ENCODE measurements around the gene WDR93.
"Not testable (repeated sequence)": the region's sequence is repeated elsewhere in the genome, so short reads cannot be mapped to it uniquely, and the experiment has no call there.

Gene WDR93

DNA sequence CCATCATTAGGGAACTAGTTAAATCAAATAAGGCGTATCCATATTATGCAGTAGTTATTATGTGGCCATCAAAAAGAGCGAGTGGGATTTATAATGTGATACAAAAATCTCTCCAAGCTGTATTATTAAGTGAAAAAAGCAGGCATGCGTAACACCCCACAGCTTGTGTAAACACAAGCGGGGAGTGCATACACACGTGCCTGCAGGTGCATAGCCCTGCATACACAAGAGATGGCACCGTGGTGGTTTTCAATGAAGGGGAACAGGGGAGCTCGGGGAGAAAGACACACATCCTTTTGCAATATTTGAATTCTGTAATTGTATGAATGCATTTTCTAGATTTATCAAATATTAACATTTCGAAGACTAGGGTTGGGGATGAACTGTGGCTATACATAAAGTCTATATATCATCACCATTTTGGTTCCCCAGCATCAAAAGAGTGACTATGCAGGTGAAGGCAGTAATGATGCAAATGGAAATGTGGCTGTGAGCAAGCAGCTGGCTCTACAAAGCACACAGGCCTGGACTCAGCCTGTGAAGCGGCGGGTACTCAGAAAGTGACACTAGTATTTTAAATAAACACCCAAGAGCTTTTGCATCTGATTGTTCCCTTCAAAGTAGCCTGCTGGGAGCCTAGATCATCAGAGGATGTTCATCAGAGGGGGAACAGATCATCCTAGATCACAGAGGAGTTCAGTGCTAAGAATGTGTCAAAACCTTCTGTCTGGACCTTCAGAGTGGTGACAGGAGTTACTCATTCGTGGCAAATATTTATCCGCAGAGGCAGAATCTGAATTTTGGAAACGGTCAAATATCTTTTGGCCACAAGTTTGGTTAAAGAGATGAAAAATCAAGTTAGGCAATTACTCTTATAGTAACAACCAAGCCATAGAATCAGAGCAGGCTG, 25.9 kb upstream of the WDR93 start:
- DNase-seq: no peak

- DNase-seq: no peak
Observed at GRCh38 chr15:89665449-89666181, 25.0 kb upstream of the WDR93 start.

DNA sequence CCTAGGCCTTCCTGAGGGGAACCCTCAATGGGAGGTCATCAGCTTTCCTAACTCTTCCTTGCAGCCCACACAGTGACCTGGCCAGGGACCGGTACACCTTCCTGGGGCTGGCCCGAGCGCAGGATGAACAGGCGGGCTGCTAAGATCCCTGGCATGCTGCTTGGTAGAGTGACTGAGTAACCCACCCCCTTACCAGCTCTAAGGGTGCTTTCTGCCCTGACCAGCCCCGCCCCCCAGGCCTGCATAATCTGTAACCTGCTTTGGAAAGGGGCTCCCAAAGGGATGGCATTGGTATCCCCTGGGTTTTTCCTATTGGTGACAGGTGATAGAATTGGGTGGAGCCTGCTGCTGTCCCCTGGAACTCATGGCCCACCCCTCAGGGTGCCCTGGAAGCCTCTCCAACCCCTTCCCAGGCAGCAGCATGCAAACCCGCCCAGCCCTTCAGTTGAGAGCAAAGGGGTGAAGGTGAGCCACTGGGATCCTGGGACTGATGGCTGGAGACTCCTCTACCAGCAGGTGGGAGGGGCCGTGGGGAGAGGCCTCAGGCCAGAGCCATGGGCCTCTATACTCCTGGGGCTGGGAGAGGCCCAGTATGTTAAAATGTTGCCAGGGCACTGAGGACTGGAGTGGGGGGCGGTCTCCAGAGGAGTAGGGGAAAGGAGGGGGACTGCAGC, 24.3 kb upstream of the WDR93 start:
- DNase-seq: no peak

DNA sequence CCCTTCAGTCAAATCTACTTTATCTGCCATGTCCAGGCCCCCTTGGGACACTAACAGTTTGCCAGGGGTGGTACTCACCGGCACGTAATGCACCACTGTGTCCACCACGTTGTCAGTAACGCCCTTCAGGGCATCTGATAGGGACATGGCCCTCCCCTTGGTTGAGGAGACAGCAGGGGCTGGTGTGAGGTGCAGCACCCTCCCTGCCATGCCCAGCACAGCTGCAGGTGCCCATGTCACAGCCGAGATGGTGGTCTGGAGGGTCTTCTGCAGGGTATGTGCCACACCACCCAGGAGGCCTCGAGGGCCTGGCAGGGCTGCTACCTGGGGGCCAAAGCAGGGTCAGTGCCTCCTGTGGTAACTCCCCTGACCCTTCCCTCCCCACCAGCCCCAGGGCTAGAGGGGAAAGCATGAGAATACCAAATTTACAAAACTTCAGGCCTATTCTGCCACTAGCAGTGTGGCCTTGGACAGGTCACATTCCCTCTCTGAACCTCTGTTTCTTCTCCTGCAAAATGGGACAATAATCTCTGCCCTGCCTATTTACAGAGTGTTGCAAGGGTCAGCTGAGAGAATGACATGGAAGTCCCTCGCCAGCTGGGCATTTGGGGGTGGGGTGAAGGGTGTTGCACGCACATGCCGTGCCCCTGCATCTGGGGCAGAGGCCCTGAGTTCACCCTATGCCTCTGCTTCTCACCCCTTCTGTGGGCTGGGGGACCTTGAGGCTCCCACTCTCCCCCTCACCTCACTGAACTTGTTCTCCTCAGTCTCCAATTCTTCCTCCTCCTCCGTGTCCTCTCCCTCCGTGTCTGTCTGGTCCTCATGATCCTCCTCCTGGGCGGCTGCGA, 23.5 kb upstream of the WDR93 start:
- DNase-seq: no peak

- DNase-seq: no peak
Observed at GRCh38 chr15:89667706-89667960, 23.0 kb upstream of the WDR93 start.

DNA sequence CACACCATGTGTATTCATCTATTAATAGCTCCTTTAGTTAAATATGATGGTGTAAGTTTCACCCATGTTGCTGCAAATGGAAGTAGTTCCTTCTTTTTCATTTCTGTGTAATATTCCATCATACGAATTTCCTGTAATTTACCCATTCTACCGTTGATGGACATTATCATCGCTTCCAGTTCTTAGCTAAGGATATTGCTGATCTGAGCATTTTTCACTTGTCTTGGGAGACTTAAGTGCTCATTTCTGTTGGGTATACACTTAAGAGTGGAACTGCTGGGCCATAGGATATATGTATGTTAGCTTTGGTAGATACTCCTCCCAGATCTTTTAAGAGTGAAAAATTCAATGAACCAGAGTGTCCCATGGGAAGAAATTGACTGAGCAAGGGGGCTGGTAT, 22.4 kb upstream of the WDR93 start:
- DNase-seq: no peak

DNA sequence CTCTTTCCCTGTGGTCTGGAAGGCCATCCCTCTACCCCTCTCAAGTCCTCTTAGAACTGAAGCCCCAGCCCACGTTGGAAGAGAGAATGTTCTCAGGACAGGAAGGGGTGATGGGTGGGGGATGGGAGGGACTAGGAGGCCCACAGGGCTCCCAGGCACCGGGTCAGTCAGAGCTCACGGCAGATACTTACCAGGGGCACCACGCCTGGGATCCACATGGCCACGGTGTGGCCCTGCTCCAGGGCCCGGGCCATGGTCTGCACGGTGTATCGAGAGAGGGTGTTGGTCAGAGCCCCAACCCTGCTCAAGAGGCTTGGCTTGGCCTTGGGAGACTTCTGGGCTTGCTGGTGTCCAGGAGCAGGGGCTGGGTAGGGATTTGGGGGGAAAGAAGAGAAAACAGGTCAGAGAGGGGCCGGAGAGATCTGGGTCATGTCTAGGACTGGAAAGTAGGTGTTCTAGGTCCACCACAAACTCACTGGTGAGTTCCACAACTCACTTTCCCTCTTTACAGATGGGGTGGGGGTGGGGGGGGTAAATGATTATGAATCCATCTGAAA, 21.2 kb upstream of the WDR93 start:
- DNase-seq: no peak

GRCh38 chr15:89669941-89670340, 20.7 kb upstream of the WDR93 start:
- no peak for DNase-seq

GRCh38 chr15:89670971-89671560, 19.5 kb upstream of the WDR93 start:
- no peak for DNase-seq

- DNase-seq: no peak
Observed at GRCh38 chr15:89671687-89672086, 18.9 kb upstream of the WDR93 start.

- DNase-seq: no peak
Observed at GRCh38 chr15:89672221-89673164, 18.1 kb upstream of the WDR93 start.

GRCh38 chr15:89673165-89673512, 17.5 kb upstream of the WDR93 start:
- DNase-seq: no peak

DNA sequence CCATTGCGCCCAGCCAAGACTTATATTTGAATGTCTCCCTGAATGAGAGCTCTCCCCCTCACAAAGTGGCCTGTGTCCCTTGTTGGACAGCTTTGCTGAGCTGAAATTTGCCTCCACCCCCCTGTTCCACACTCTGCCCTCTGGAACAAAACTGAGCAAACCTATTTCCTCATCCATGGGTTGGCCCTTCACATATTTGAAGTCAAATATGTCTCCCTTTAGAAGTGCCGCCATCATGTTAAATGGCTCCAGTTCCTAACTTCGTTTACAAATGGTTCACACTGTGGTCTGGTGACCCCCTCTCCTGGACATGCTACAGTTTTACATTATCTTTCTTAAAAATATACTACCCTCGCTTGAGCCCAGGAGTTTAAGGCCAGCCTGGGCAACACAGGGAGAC, 16.1 kb upstream of the WDR93 start:
- no peak for DNase-seq

- no peak for DNase-seq
Observed at GRCh38 chr15:89675606-89676005, 15.0 kb upstream of the WDR93 start.

DNA sequence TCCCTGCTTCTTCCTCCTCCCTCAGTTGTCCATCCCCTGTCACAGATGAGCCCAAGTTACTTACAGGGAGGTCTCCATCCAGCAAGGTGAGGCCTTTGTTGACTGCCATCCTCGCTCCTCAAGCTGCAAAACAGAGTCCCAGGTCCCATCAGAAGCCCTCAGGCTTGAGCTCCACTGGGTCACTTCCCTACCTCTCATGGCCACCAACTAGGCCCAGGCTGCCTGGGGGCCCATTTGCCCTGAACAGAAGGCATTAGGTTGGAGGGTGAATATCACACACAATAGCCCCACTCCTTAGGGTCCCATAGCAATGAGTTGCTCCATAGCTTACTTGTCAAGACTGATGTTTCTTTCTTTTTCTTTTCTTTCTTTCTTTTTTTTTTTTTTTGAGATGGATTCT, 13.2 kb upstream of the WDR93 start:
- no peak for DNase-seq

DNA sequence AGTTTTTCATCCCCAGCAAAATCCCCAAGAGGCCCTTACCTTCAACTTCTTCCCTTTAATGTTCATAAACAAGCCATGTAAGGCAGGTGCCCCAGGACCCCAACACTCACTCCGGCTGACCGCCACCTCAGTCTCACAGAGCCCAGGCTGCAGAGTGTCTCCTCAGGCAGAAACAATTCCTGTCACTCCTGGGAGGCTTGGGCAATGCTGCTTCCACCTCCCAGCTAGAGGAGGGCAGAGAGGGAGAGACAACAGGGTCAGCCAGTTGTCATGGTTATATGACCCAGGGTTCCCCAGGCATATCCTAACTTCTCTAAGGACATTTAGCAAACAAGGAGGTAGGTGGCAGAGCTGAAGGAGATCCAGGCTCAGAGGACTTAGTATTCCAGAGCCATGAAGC, 11.4 kb upstream of the WDR93 start, which contains the start of gene PLIN1:
TSS of gene PLIN1 (minus strand) at position 156 of the 400 bp plus-strand sequence. CDS start 1,878 bp downstream, outside the sequence.
- DNase-seq: no peak

DNA sequence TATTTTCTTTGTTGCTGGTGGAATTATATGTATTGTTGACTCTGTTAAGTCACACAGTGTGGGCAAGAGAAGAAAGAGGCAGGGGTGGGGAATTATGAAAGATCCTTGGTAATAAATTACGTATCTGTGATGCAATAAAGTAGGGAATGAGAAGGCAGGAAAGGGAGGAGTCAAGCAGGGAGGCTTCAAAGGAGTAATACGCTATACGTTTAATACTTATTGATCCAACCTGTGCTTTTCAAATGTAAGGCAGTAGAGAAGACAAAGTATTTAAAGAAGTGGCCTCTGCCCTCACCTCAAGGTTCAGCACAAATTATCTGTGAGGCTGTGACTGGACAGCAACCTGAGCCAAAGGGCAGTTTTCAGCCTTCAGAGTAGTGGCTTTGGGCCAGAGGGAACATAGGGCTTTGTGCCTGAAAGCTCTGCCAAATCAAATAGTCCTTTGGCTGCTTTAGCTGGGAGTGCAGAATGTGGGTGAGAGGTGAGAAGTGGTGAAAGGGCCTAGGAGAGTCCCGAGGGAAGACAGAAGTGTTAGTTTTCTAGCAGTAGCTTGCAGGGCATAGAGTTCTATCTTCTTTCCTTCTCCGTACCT, 10.2 kb upstream of the WDR93 start:
- no peak for DNase-seq

- DNase-seq: no peak
Observed at GRCh38 chr15:89681146-89681545, 9.5 kb upstream of the WDR93 start.

DNA sequence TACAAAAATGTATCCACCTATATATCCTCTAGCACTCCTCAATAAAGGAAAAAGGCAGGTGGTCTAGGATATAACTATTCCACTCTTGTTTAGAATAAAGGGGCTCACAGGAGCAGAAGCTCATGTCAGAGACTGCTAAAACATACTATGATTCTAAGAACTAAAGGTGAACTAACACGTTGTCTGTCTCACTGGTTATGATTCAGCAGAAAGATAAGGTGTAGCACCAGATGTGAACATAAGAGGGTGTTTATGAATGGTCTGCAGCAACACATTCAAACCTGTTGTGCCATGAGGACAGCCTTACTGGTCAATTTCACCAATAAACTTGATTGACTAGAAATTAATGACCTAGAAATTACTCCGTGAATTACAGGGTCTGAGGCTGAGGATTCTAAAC, 4.6 kb upstream of the WDR93 start:
- DNase-seq: no peak

- no peak for DNase-seq
Observed at GRCh38 chr15:89686522-89686921, 4.1 kb upstream of the WDR93 start.

- not testable (repeated sequence) for DNase-seq
Observed at GRCh38 chr15:89689930-89690275, 708 bp upstream of the WDR93 start.

All from stimulated activated naive CD4-positive, alpha-beta T cell (primary cell).